ENCODE results near the gene YBX1.

DNA sequence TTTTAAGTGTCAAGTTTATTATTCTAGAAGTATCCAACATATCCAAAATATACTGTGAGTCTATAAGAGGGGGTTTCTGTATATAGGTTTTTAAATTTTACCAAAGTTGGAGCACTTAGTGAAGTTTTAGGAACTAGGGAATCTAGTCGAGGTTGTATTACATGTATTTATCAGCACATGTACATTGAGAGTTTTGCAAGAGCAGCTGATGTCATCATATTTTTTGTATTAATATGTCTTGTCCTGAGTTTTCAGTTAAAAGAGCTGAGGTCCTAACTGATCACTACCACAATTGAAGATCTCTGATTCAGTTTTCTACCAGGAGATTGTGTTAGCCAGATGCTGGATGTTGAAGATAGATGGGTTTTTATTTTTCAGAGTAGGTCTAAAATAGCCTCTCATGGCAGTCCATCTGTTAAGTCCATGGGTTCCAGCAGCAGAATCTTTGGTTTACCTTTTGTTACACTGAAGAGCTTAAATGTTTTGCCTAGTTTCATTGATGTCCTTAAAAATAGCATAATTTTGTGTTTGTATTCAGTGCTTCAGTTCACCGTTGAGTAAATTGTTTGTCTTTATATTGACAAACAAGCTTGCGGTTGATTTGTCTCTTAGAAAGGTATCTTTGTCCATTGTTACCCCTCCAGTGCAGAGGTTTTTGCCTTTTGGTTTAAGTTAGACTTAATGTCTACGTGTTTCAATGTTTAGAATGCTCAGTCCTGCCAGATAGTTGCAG lies 16.0 kb downstream of the YBX1 start:
- TF ChIP-seq SOX5 (CRISPR knock-in tag; IDR thresholded peaks at IDR 0.05; ENCODE audit: borderline replicate concordance) (no peak), ZNF274 (CRISPR knock-in tag; IDR thresholded peaks at IDR 0.05) (no peak), ZFP82 (CRISPR knock-in tag; IDR thresholded peaks at IDR 0.05; ENCODE audit: borderline replicate concordance) (no peak), ZNF292 (CRISPR knock-in tag; IDR thresholded peaks at IDR 0.05; ENCODE audit: borderline replicate concordance, low read depth) (no peak), FLYWCH1 (CRISPR knock-in tag; IDR thresholded peaks at IDR 0.05) (no peak)
- TF ChIP-seq, protein P1, sequence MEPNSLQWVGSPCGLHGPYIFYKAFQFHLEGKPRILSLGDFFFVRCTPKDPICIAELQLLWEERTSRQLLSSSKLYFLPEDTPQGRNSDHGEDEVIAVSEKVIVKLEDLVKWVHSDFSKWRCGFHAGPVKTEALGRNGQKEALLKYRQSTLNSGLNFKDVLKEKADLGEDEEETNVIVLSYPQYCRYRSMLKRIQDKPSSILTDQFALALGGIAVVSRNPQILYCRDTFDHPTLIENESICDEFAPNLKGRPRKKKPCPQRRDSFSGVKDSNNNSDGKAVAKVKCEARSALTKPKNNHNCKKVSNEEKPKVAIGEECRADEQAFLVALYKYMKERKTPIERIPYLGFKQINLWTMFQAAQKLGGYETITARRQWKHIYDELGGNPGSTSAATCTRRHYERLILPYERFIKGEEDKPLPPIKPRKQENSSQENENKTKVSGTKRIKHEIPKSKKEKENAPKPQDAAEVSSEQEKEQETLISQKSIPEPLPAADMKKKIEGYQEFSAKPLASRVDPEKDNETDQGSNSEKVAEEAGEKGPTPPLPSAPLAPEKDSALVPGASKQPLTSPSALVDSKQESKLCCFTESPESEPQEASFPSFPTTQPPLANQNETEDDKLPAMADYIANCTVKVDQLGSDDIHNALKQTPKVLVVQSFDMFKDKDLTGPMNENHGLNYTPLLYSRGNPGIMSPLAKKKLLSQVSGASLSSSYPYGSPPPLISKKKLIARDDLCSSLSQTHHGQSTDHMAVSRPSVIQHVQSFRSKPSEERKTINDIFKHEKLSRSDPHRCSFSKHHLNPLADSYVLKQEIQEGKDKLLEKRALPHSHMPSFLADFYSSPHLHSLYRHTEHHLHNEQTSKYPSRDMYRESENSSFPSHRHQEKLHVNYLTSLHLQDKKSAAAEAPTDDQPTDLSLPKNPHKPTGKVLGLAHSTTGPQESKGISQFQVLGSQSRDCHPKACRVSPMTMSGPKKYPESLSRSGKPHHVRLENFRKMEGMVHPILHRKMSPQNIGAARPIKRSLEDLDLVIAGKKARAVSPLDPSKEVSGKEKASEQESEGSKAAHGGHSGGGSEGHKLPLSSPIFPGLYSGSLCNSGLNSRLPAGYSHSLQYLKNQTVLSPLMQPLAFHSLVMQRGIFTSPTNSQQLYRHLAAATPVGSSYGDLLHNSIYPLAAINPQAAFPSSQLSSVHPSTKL (CRISPR knock-in tag; IDR thresholded peaks at IDR 0.05): no peak

Data from HepG2 (cell line).